Stimulated activated CD4-positive, alpha-beta T cell treated with anti-CD3 and anti-CD28 coated beads, Interleukin-15, amount 100 ng/mL, for 1 hour (primary cell): ENCODE measurements around the gene AHNAK2.

Experiments used
- DNase-seq, 2 donors: peaks; one replicate each; pipeline ENCODE4 v3.0.0-alpha.2; 2020; ENCODE audit warnings: low read depth in 1 of 2, low spot score in 1 of 2

The AHNAK2 gene

DNA sequence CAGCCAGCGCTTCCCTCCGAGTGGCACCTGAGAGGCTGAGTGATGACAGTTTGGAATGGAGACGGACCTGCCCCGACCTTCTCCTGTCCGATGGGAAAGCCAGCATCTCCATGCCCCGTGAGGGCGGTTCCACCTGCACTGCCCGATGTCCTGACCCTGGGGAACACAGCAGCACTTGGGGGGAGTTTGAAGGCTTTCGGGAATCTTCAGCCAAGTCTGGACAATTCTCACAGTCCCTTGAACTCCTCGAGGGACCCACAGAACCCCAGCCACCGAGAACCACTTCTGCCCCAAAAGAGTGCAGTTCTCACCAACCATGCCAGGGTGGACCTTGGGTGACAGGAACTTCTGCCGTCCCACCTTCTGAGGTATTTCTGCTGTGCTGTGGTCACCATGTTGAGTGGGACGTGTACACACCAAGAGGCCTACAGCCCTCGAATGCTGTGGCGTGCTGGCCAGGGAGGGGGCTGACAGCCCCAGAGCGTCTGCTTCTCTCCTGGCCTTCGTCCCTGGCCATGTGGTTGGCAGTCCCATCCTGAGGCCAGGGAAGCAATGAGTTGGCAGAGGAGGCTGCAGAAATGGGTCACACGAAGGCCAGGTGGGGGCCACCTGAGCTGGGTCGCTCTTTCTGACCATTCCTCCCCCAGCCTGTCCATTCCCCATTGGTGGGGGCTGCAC, 8.5 kb upstream of the AHNAK2 start:
- no peak for DNase-seq

DNA sequence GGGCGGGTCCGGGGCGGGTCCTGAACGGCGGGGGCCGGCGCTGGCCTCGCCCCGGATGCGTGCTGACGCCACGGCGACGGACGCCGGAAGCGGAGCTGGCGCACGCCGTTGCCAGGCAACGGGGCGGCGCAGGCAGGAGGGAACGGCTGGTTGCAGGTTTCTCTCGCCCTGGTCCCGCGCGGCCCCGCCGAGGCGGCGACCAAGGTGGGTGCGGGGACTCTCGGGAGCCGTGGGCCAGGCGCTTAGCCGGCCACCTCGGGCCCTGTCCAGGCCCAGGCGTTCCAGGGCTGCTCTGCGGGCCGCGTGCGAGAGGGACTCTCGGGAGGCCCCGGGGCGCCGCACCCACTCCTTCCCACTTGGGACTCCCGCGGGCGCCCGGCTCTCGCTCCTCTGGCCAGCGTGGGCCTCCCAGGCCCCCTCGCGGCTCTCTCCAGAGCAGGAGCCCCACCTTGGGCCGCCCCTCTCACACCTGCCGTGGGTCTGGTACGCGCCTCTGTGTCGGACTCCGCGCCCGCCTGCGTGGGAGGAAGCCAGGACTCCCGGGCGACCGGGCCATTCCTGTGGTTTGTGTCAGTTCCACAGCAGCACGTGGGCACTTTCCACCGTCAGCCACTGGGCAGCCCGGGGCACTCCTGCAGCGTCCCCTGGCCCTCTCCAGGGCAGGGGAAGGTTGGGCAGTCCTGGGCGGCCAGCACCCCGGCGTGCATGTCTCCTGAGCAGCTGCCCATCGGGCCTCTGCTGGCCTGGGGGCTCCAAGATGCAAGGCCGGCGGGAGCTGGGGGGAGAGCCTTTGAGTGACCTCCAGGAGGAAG, 7.7 kb upstream of the AHNAK2 start, which contains the start of gene CLBA1:
TSS of gene CLBA1 (plus strand) at position 114 of the 812 bp plus-strand sequence. CDS start at position 758, 644 bp downstream.
- DNase-seq: peak; percentile 77 to 82

DNA sequence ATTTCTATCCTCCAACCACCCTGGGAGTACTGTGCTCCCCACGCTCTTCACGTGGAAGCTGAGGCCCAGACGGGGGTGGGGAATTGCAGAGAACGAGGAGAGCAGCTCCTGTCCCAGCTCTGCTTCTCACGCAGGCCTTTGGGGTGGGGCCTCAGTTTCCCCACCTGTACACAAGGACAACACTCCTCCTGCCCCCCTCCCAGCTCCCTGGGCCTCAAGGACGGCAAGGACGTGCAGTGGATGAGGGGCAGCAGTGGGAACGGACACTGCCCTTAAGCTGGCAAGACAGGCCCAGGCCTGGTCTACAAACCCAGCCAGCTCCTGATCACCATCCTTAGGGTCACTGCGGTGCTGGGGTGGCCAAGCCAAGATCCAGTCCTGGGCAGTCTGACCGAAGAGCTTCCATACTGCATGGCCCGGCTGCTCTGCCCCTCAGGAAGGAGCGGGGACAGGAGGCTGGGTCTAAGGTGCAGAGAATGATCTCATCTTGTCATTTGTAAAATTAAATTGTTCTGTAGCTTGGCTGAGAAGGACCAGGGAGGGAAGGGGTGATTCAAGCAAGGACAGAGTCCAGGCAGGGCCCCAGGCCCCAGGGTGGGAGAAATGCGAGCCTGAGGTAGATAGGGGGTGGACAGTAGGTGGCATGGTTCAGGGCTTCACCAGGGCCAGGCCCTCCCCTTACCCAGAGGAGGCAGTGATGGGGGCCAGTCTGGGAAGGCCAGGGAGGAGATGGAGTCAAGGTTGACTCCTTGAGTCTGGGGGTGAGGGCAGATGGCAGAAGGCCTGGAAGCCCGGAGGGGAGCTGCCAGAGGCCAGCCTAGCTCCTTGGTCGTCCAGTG, 6.1 kb upstream of the AHNAK2 start:
- DNase-seq: no peak

DNA sequence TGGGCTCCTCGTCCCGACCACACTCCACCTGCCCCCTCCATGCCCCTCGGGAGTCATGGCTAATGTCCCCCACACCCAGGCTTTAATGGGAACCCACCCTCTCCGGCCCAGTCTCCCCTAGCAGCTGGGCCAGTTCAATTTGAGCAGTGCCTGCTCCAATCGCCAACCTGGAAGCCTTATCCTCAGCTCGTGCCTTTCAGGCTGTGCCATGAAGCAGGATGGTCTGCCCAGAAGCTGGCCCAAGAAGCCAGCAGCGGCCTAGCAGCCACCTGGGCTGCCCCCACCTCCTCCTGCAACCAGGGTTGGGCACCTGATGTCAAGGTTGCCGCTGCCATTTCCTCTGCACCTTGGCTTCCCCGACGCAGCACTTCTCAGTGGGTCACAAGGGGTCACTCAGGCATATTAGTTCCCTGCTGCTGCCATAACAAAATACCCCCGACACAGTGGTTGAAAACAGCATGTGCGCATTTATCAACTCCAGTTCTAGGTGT, 5.1 kb upstream of the AHNAK2 start:
- no peak for DNase-seq

DNA sequence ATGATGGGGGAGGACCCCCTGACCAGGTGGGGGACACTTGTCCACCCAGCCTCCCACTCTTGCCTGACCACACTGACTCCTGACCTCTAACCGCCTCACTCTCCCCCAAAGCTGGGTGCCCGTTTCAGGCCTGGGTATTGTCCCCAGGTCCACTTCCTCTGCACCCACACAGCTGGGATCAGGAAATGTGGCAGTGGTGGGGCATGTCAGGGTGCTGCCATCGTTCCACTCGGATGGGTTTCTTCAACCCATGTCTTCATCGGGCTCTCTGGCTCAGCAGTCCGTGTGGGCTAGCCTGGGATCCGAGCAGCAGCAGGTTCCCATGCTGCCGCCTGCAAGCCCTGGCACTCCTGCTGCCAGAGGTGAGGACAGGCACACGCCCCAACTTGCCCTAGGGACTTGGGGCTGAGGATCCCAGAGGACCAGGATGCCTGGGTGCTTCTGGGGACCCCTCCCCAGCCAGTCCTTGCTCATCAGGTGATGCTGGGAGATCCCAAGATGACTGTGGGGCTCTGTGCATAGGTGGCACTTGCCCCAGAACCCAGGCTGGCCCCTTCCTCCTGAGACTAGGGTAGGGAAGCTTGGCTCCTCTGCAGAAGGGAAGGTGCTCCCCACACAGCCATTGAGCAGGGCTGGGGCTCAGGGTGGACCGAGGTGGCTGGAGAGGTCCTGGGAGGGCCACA, 4.5 kb upstream of the AHNAK2 start:
- no peak for DNase-seq

DNA sequence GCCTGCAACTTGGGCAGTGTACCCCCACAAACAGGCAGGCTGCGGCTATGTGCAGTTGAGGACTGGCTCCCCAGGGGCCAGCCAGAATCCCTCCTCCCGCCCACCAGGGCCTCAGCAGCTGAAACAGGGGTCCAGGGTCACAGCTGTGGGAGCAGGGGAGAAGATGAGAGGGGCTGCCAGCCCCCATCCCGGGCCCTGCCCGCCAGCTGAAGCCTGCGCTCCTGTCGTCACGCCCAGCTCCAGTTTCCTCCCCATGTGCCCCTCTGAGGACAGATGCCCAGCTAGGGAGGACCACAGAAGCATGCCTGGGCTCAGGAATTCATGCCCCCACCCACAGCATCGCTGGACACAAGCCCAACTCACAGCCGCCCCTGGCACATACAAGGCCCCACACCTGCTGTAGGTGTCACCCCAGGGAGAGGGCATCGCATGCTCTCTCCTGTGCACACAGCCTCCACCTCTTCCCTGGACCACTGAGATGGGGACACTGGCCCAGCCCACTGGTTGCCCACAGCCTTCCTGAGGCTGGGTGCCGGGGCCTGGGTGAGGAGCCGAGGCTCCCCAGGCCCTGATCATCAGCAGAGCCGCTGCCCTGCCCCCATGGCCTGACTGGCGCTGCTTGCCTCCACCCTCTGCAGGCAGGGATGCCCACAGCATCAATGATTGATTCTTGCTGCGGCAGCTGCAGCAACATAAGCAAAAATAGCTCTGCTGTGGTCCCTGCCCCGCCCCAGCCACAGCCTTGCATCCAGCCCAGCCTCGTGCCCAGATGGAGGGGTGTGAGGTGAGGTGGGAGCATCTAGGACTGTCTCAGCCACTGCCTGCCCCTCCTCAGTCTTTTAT, 3.7 kb upstream of the AHNAK2 start:
- DNase-seq: no peak

DNA sequence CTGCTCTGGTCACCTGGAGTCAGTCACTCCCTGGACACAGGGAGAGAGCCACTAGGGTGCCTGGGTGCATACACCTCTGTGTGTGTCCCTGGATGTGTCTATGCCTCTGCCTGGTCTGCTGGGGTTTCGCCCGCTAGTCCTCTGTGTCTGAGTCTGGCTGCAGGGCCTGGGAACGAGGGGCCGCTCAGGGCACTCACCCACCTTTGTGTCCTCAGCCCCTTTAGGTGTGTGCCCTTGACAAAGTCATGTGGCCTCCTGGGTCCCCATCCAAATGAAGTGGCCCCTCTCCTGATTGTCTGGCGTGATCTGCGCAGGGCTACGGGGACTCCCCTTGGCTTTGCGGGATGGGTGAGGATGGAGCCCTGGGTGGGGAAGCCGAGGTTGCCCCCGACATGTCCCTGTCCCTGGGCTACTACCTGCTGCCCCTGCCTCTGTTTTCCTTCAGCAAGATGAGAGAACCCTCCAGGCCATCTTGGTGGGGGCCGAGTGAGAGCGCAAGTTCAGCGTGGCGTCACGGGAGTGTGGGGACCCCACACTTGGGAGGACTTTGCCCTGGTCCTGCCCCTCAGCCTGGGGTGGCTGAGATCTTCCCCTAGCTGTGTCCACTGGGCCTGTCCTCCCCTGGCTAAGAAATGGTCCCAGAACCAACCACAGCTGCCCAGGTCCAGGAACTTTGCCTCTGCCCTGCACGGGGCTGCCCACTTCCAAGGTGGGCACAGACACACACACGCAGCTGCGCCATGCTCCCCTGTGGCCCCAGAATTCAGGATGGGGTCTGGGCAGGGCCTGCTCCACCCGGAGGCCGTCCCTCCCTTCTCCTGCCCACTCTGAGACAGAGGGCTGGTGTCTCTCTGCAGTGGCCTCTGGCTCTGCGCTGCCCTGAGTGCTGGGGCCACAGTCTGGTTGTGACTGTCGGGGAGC, 2.7 kb upstream of the AHNAK2 start:
- DNase-seq: no peak

DNA sequence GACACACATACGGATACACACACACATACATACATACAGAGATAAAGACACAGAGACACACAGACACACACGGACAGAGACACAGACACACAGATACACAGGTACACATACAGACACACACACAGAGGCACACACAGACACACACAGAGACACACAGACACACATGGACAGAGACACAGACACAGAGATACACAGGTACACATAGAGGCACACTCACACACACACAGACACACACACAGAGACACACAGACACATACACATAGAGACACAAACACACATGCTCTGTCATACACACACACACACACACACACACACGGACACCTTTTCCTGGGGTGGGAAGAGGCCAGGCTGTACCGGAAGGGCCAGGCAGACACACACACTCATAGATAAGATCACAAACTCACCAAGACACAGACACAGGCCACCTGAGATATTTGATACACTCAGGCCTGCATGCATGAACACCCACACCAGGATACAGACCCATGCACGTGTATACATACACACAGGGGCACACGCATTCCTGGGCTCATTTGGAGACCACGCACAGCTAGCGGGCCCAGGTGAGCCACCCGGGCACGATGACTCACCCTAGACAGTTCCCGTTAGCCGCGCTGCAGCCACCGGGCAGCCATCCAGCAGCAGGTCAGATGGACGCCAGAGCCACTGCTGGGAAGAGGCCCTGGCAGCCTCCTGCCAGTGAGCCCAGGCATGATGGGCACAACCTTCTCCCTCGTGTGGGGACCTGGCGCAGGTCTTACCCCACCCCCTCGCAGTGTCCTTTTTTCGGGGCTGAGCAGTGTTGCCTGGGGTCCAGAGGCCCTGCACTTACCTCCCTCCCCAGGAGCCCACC, 1.8 kb upstream of the AHNAK2 start:
- no peak for DNase-seq

DNA sequence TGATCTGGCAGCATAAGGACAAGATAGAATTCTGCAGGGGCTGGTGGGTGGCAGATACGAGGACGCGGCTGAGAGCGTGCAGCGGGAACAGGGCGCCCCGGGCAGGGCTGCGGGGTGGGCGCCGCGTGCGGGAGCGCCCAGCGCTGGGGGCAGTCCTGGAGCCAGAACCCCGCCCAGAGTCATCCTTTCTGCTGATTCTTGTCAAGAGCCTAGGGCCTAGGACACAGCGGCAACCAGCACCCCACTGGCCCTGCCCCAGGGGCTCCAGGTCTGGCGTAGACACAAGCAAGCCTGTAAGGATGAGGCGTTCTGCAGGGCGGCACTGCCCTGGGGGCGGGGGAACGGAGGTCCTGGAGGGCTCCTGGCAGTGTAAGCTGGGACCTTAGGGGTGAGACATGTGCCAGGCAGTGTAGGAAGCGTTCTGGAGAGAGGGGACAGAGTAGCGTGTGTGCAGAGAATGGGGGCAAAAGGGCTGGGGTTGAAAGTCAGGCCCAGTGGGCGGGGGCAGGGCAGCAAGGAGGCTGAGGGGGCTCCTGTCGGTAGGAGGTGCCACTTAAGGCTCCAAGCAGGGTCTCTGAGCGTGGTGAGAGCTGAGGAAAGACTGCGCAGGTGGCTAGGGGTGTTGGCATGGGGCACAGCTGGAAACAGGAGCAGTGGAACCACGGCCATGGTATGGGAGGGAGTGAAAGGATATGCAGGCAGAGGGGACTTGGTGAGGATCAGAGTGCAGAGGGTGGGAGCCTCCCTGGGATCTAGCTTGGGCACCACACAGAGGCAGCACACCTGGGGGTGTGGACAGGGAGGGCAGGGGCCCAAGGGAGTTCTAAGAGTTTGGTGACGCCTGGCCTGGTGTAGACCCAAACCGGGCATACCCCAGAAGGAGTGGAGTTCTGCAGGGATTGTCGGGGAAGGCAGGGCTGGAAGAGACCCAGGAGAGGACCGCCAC, 845 bp upstream of the AHNAK2 start:
- no peak for DNase-seq

DNA sequence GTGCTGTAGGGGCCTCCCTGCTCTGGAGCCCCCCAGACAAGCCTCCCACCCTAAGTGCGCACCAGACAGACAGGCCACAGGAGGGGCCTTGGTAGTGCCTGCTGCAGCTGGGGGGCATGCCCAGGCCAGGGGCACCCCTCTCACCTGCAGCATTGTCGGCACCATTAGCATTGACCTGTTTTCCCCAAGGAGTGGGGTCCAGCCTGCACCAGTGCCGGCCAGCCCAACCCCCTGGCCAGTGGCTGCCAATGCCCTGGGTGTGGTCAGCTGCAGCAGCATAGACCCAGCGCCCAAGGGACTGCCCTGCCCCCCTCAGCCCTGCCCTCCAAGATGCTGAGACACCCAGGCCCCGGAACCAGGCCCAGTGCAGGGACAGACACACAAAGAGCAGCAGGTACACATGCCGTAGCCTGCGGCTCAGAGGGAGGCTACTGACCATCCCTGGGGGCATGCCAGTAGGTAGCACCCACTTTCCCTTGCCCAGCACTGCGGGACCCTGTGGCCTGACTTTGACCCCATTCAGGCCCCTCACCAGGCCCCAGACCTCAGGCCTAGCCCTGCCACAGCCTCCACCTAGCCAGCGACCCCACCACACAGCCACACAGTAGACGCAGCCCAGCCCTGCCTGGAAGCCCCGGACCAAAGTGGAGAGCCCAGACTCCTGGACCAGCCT, 1.0 kb downstream of the AHNAK2 start:
- DNase-seq: no peak

DNA sequence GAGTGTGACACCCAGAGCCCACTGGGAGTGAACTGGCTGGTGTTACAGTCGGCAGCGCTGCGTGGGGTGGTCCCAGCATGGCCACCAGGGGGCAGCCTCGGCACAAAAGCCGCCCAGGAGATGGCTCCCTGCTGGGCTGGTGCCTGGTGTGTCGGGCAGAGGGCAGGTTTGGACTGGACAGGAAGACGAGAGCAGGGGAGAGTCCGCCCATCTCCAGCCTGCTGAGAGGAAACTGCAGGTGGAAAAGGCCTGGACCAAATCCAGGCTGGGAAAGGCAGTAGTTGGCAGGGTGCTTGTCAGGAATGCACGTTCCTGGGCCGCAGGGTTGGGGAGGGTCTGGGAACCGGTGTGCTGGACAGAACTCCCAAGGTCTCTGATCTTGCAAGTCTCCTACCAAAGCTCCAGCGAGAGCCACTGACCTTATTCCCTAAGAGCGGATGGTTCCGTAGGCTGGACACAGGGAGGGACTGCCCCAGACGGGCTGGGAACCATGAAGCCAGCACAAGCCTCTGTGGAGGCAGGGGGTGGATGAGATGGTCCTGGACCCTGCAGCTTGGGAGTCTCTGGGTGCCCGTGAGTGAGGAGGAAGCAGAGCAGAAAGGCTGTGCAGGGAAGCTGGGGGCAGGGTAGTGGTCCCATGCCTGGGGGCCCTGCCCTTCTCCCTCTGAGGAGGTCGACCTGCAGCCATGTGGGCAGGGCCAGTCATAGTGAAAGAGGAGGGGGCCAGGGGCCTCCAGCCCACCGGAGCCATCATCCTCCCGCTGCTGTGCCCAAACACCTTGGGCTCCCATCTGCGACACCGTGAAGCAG, 1.8 kb downstream of the AHNAK2 start:
- DNase-seq: peak; percentile 81 to 83

DNA sequence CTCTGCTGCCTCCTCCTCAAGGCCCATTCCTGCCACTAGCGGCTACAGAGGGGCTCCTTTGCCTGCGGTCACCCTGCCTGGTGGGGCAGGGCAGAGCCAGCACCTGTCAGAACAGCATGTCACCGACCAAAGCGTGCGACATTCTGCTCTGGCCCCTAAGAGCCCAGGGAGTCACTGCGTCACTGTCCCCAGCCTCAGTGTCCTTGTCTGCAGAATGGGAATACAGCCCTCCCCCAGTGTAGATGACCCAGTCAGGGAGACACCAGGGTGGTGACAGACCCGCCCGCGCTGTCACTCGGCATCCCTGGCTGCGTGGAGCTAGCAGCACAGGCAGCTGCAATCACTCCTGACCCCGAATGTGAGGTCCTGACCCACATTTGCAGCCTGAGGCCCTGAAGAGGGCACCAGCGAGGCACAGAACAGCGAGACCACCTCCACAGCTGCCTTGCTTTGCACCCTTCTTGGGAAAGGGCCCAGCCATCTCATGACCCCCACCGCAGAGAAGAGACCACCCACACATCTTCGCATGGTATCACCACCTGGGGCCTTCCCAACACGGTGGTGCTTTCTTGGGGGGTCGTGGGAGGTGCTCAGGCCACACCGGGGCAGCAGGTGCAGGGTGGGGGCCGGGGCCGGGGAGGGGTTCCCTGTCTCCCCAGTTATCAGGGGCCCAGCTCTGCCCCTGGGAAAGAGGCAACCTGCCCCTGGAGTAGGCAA, 2.5 kb downstream of the AHNAK2 start:
- no peak for DNase-seq

DNA sequence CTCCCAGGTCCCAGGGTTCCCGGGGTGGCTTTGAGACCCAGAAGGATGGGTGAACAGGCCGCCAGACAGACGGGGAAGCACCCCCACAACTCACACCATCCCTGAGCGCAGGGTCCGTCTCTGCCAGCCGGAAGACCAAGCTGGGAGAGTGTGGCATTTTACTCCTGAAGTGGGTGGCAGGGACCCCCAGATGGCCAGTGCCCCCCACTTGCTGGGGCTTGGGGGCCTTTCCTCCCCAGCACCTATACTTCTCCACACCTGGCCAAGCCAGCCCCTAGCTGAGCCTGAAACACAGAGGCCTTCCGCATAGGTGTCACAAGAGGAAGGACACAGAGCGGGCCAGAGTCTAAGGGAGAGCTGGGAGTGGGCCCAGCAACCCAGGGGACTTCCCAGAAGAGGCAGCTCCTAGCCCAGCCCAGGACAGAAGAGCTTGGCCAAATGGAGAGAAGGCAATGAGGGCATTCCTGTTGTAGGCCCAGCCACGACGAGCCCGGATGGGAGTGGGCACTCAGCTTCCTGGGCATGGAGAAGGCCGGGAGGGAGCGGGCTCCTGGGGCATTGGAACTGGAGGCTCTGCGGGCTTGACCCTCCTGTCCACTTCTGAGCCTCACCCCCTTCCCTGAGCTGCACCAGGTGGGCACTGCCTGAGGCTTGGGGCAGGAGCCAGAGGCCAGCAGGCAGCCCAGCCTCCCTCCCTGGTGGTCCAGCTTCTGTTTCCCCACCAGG, 3.3 kb downstream of the AHNAK2 start:
- DNase-seq: no peak

DNA sequence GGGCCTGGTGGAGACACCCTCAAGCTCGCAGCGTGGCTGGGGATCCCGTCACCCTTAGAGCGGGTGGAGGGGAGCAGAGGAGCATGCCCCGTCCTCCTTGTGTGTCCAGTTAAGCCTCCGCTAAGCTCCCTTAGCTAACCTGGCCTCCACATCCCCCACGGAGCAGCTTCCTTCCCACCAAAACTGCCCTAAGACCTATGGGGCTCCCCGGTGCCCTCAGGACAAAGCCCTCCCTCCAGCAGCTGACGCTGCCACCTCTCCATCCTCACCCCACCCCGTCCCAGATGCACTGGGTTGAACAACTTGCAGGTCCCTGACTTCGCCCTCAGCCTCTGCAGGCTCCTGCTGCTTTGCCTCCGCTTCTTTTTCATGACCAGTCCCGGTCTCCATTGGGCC, 4.0 kb downstream of the AHNAK2 start:
- no peak for DNase-seq
